GM21526 (cell line): Measurements from ENCODE around the gene POM121.
"Not testable (repeated sequence)": the region's sequence is repeated elsewhere in the genome, so short reads cannot be mapped to it uniquely, and the experiment has no call there.

Source experiments
- ATAC-seq: cut with Tn5 transposase; IDR thresholded peaks from one replicate; pipeline ENCODE4 v1.9.1; 2021; ENCODE audit warnings: moderate library complexity; ENCODE audit not compliant: unreplicated experiment, low FRiP score

Gene POM121

GRCh38 chr7:72990146-72990913 is 65.4 kb downstream of the POM121 start:
- not testable (repeated sequence) for ATAC-seq

DNA sequence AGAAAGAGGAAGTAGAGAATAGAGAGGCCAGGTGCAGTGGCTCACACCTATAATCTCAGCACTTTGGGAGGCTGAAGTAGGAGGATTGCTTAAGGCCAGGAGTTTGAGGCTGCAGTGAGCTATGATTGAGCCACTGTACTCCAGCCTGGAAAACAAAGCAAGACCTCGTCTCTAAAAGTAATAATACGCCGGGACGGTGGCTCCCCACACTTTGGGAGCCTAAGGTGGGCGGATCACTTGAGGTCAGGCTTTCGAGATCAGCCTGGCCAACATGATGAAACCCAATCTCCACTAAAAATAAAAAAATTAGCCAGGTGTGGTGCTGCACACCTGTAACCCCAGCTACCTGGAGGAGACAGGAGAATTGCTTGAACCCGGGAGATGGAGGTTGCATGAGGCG is 70.6 kb downstream of the POM121 start:
- not testable (repeated sequence) for ATAC-seq

- not testable (repeated sequence) for ATAC-seq
Observed at GRCh38 chr7:72997447-72997846, 72.6 kb downstream of the POM121 start.

- not testable (repeated sequence) for ATAC-seq
Observed at GRCh38 chr7:72997887-72998468, 73.1 kb downstream of the POM121 start.
